NCI-H774 (cell line): ENCODE data around the gene SHH.

Experiments used
- DNase-seq: peaks from one replicate; lab custom pipeline; 2025; lab: John Stamatoyannopoulos, UW

Gene SHH

GRCh38 chr7:155764438-155764793, 47.8 kb downstream of the SHH start:
- DNase-seq, result no peak

GRCh38 chr7:155763691-155764437, 48.4 kb downstream of the SHH start:
- DNase-seq, result no peak

- no peak for DNase-seq
Observed at GRCh38 chr7:155763122-155763521, 49.1 kb downstream of the SHH start.

- DNase-seq, result no peak
Observed at GRCh38 chr7:155762655-155763054, 49.6 kb downstream of the SHH start.

- DNase-seq, result no peak
Observed at GRCh38 chr7:155762036-155762435, 50.2 kb downstream of the SHH start.

- DNase-seq, result no peak
Observed at GRCh38 chr7:155761162-155761561, 51.1 kb downstream of the SHH start.

- DNase-seq, result no peak
Observed at GRCh38 chr7:155759740-155760430, 52.4 kb downstream of the SHH start.

GRCh38 chr7:155758348-155758747, 53.9 kb downstream of the SHH start:
- DNase-seq, result no peak

GRCh38 chr7:155756322-155756721, 55.9 kb downstream of the SHH start:
- no peak for DNase-seq

- DNase-seq, result no peak
Observed at GRCh38 chr7:155755026-155755425, 57.2 kb downstream of the SHH start.

GRCh38 chr7:155754165-155754564, 58.1 kb downstream of the SHH start:
- DNase-seq, result no peak

- no peak for DNase-seq
Observed at GRCh38 chr7:155753446-155753965, 58.8 kb downstream of the SHH start.

GRCh38 chr7:155752756-155753445, 59.4 kb downstream of the SHH start:
- no peak for DNase-seq

GRCh38 chr7:155751409-155751808, 60.9 kb downstream of the SHH start:
- DNase-seq, result no peak

- no peak for DNase-seq
Observed at GRCh38 chr7:155750255-155751125, 61.8 kb downstream of the SHH start.
